Tibial artery (tissue), 4 donors: Measurements from ENCODE around the gene SESN2.

ENCODE experiments used
- DNase-seq, 2 donors: peaks; one replicate each; pipeline ENCODE4 v3.0.0-alpha.2; 2019
- H3K27ac ChIP-seq, 2 donors: fragments of 200-600 bp; sonication (generic) in 1 of 2; 1 replicate in 1 of 2; 2 replicates in 1 of 2; pipeline ENCODE4 v1.5.1; 2018 to 2019; ENCODE audit warnings: mild to moderate bottlenecking in 1 of 2
- H3K27me3 ChIP-seq, 2 donors: fragments of 200-600 bp; sonication (generic) in 1 of 2; one replicate each; pipeline versions ENCODE4 v1.5.1 to v1.6.0; 2016 to 2019
- H3K36me3 ChIP-seq, 3 donors: fragments of 200-600 bp; sonication (generic) in 2 of 3; one replicate each; pipeline ENCODE4 v1.5.1; 2016 to 2019; ENCODE audit warnings: mild to moderate bottlenecking in 2 of 3
- H3K4me1 ChIP-seq, 4 donors: fragments of 200-600 bp; sonication (generic) in 2 of 4; 1 replicate in 3 of 4; 2 replicates in 1 of 4; pipeline ENCODE4 v1.5.1; 2016 to 2019
- H3K4me3 ChIP-seq, 2 donors: fragments of 200-600 bp; sonication (generic) in 1 of 2; 1 replicate in 1 of 2; 2 replicates in 1 of 2; pipeline ENCODE4 v1.5.1; 2018 to 2019; ENCODE audit warnings: mild to moderate bottlenecking in 2 of 2
- H3K9me3 ChIP-seq, 3 donors: fragments of 200-600 bp; sonication (generic) in 1 of 3; one replicate each; pipeline ENCODE4 v1.5.1; 2016 to 2019
- intact Hi-C: fragments of 100-400 bp; cut with DNase I; formaldehyde crosslinking; loops from one replicate; pipeline ENCODE4 v1.15.0; 2023; ENCODE audit warnings: low total_unique reads
- TF ChIP-seq, protein P1 (sequence below), 2 experiments: fragments of 200-600 bp in 1 of 2; fragments of 450-650 bp in 1 of 2; IDR thresholded peaks; one replicate each; pipeline ENCODE4 v1.5.1; 2017 to 2019; ENCODE audit warnings: antibody characterized with exemption in 2 of 2, mild to moderate bottlenecking in 1 of 2, moderate library complexity in 1 of 2

The SESN2 gene, protein sequence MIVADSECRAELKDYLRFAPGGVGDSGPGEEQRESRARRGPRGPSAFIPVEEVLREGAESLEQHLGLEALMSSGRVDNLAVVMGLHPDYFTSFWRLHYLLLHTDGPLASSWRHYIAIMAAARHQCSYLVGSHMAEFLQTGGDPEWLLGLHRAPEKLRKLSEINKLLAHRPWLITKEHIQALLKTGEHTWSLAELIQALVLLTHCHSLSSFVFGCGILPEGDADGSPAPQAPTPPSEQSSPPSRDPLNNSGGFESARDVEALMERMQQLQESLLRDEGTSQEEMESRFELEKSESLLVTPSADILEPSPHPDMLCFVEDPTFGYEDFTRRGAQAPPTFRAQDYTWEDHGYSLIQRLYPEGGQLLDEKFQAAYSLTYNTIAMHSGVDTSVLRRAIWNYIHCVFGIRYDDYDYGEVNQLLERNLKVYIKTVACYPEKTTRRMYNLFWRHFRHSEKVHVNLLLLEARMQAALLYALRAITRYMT

DNA sequence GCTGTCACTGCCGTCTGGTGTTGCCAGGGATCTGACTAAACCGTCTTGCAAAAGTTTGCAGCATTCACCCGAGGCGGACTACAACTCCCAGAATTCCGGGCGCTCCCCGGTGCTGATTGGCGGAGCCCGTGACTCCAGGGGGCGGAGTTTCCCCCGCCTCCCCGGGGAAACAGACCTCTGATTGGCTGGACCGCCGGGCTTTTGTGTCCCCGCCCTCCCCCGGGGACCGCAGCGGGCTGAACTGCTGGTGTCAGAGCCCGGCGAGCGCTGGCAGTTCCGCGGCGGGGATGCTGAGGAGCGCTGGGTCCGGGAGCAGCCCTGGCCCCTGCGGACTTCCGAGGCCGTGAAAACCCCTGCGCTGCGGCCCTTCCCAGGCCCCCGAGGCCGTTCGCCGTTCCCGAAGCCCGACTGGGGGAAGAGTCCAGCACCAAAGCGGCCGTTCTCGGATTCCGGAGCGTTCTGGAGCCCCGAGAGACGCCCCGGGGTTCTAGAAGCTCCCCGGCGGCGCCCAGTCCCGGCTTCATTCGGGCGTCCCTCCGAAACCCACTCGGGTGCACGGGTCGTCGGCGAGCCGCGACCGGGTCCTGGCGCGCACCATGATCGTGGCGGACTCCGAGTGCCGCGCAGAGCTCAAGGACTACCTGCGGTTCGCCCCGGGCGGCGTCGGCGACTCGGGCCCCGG lies at the start of gene SESN2:
TSS of gene SESN2 (plus strand) at position 267 of the 682 bp plus-strand sequence. CDS start at position 597, 330 bp downstream.
- peak within 1 kb of the TSS; percentile 87 to 93 for H3K27ac ChIP-seq
- DNase-seq, result peak; percentile 100
- no peaks in the 10 kb centered on the region for H3K9me3 ChIP-seq
- H3K36me3 ChIP-seq, result no peaks in the 10 kb centered on the region
- TF ChIP-seq, protein P1, sequence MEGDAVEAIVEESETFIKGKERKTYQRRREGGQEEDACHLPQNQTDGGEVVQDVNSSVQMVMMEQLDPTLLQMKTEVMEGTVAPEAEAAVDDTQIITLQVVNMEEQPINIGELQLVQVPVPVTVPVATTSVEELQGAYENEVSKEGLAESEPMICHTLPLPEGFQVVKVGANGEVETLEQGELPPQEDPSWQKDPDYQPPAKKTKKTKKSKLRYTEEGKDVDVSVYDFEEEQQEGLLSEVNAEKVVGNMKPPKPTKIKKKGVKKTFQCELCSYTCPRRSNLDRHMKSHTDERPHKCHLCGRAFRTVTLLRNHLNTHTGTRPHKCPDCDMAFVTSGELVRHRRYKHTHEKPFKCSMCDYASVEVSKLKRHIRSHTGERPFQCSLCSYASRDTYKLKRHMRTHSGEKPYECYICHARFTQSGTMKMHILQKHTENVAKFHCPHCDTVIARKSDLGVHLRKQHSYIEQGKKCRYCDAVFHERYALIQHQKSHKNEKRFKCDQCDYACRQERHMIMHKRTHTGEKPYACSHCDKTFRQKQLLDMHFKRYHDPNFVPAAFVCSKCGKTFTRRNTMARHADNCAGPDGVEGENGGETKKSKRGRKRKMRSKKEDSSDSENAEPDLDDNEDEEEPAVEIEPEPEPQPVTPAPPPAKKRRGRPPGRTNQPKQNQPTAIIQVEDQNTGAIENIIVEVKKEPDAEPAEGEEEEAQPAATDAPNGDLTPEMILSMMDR (IDR thresholded peaks at IDR 0.05), result peak in 1 of 2 experiments; percentile 8
- H3K4me3 ChIP-seq, result peak within 1 kb of the TSS; percentile 78 to 98
- intact Hi-C loops, result loop anchor here (5.0 to 10.0 kb wide), 2 partner anchors 108 to 245 kb away; partner anchors contain the start of genes PHACTR4 and RCC1
- peaks cover 0 to 2% of the 10 kb centered on the region in 2 donors for H3K27me3 ChIP-seq
- peaks cover 0 to 27% (median 20%) of the 10 kb centered on the region in 4 donors for H3K4me1 ChIP-seq

DNA sequence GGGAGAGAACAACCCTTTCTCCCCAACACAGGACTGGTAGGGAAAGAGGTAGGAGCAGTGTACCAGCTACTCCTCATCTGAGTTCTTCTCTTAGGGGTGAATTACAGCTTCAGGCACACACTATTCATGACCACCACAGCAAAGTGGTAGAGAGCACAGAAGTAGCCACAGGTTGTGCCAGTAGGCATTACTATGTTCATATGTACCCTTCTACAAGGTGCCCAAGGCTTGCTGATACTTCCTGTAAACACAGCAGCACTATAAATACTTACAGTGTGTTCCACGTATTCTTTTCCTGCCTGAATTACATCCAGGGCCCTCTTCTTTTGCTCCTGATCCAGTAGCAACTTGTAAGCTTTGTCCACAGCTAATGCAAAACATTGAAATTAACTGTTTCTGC lies 49.6 kb upstream of the SESN2 start:
- Histone ChIP-seq H3K36me3 (peaks cover 58 to 78% (median 58%) of the 10 kb centered on the region in 3 donors), H3K27ac (no peak overlapping the region), H3K27me3 (no peaks in the 10 kb centered on the region), H3K4me1 (no peaks in the 10 kb centered on the region), H3K4me3 (no peak overlapping the region), H3K9me3 (no peaks in the 10 kb centered on the region)
- intact Hi-C loops, result no loop called here
- no peak for DNase-seq
- TF ChIP-seq, protein P1 (IDR thresholded peaks at IDR 0.05), result no peak

DNA sequence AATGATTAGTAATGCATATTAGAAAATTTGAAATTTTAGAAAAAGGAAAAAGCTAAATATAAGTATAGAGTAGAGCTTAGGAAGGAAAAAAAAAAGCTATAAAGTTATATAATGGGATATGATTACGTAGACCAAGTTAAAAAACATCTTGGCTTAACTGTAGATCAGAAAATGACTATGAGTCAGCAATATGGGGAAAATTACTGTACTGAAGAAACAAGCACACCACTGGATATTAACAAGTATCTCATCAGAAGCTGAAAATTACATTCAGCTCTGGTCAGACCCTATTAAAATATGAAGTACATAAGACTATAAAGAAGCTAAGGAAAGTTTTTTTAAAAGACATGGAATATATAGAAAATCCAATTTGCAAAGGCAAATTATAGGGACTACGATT lies 46.0 kb upstream of the SESN2 start:
- Histone ChIP-seq H3K9me3 (no peaks in the 10 kb centered on the region), H3K4me3 (no peak overlapping the region), H3K27me3 (no peaks in the 10 kb centered on the region), H3K4me1 (no peaks in the 10 kb centered on the region), H3K36me3 (peaks cover 31 to 68% (median 39%) of the 10 kb centered on the region in 3 donors), H3K27ac (no peak overlapping the region)
- DNase-seq, result no peak
- TF ChIP-seq, protein P1 (IDR thresholded peaks at IDR 0.05), result no peak
- intact Hi-C loops, result no loop called here

DNA sequence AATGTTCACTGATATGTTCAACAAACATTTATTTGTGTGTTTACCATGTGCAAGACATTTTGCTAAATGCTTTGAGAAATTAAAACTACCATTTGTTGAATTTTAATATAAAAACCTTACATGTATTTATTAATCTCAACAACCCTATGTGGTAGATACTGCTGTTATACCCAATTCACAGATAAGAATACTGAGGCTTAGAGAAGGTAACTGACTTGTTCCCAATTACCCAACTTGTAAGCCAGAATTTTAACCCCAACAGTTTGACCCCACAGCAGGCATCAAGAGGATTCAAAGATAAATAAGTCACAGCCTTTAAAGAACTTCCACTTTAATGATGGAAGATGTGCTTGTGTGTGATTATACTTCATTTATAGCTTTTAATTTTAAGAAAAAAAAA lies 30.2 kb upstream of the SESN2 start:
- no peak for DNase-seq
- Histone ChIP-seq H3K4me3 (no peak overlapping the region), H3K36me3 (peaks cover 48 to 61% (median 48%) of the 10 kb centered on the region in 3 donors), H3K27ac (no peak overlapping the region), H3K27me3 (no peaks in the 10 kb centered on the region), H3K9me3 (no peaks in the 10 kb centered on the region), H3K4me1 (peaks cover 0 to 23% (median 14%) of the 10 kb centered on the region in 4 donors)
- TF ChIP-seq, protein P1 (IDR thresholded peaks at IDR 0.05), result no peak
- intact Hi-C loops, result no loop called here

DNA sequence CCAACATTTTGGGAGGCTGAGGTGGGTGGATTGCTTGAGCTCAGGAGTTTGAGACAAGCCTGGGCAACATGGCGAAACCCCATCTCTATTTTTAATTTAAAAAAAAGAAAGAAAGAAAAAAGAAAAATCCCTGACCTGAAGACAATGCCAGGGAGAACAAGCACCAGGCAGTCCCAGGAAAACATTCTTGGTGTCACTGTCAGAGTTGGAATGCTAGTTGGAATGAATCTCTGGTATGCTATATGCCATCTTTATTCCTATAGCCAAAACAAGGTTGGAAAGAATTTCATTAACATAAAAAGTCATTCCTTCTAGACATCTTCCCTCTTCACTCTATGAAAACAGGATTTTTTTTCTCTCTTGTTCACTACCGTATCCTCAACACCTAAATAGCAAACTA lies 29.3 kb upstream of the SESN2 start:
- intact Hi-C loops, result no loop called here
- H3K9me3 ChIP-seq, result no peaks in the 10 kb centered on the region
- H3K27ac ChIP-seq, result no peak overlapping the region
- no peaks in the 10 kb centered on the region for H3K27me3 ChIP-seq
- no peak for DNase-seq
- no peak overlapping the region for H3K4me3 ChIP-seq
- TF ChIP-seq, protein P1 (IDR thresholded peaks at IDR 0.05), result no peak
- peaks cover 0 to 26% (median 14%) of the 10 kb centered on the region in 4 donors for H3K4me1 ChIP-seq
- peaks cover 39 to 52% (median 40%) of the 10 kb centered on the region in 3 donors for H3K36me3 ChIP-seq
